ENCODE measurements around the gene RELN. TPM values are rescaled to one million over a fixed set of nuclear protein-coding genes. Genes with fewer than 3 reads are reported as not detected.
"Not testable (repeated sequence)": the region's sequence is repeated elsewhere in the genome, so short reads cannot be mapped to it uniquely, and the experiment has no call there.

The RELN gene
- total RNA-seq, 1 donor from 2014 or later: 17.5 TPM

GRCh38 chr7:103795107-103795506 lies 194.4 kb downstream of the RELN start:
- TF ChIP-seq, protein P1, sequence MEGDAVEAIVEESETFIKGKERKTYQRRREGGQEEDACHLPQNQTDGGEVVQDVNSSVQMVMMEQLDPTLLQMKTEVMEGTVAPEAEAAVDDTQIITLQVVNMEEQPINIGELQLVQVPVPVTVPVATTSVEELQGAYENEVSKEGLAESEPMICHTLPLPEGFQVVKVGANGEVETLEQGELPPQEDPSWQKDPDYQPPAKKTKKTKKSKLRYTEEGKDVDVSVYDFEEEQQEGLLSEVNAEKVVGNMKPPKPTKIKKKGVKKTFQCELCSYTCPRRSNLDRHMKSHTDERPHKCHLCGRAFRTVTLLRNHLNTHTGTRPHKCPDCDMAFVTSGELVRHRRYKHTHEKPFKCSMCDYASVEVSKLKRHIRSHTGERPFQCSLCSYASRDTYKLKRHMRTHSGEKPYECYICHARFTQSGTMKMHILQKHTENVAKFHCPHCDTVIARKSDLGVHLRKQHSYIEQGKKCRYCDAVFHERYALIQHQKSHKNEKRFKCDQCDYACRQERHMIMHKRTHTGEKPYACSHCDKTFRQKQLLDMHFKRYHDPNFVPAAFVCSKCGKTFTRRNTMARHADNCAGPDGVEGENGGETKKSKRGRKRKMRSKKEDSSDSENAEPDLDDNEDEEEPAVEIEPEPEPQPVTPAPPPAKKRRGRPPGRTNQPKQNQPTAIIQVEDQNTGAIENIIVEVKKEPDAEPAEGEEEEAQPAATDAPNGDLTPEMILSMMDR (conservative IDR thresholded peaks at IDR 0.05): no peak
- H3K27ac Mint-ChIP-seq: no peak overlapping the region
- H3K9me3 Mint-ChIP-seq: peaks cover 5% of the 10 kb centered on the region
- DNase-seq (ENCODE audit: extremely low spot score, unreplicated experiment): no peak
- no peaks in the 10 kb centered on the region for H3K36me3 Mint-ChIP-seq
- H3K27me3 Mint-ChIP-seq: peaks cover 5% of the 10 kb centered on the region
- no peaks in the 10 kb centered on the region for H3K4me1 Mint-ChIP-seq (ENCODE audit: unreplicated experiment)
- no peak overlapping the region for H3K4me3 Mint-ChIP-seq

- TF ChIP-seq, protein P1 (conservative IDR thresholded peaks at IDR 0.05): no peak
- no peaks in the 10 kb centered on the region for H3K36me3 Mint-ChIP-seq
- peaks cover 5% of the 10 kb centered on the region for H3K9me3 Mint-ChIP-seq
Observed at GRCh38 chr7:103794424-103794823, 195.0 kb downstream of the RELN start.

DNA sequence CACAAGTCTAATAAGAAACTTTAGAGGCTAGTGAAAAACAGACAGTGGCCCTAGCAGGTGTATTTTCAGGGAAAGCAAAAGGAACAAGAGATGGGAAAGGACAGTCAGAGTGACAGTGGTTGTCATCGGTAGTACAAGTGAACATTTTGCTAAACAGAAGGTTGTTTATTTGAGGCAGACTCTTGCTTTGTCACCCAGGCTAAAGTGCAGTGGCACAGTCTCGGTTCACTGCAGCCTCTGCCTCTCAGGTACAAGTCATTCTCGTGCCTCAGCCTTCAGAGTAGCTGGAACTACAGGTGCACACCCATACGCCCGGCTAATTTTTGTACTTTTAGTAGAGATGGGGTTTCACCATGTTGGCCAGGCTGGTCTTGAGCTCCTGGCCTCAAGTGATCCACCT lies 195.8 kb downstream of the RELN start:
- DNase-seq (ENCODE audit: extremely low spot score, unreplicated experiment): no peak
- Mint-ChIP-seq H3K36me3 (no peaks in the 10 kb centered on the region), H3K27ac (no peak overlapping the region), H3K27me3 (peaks cover 5% of the 10 kb centered on the region), H3K4me1 (ENCODE audit: unreplicated experiment) (no peaks in the 10 kb centered on the region), H3K9me3 (peaks cover 5% of the 10 kb centered on the region), H3K4me3 (no peak overlapping the region)
- TF ChIP-seq, protein P1 (conservative IDR thresholded peaks at IDR 0.05): no peak

More at GRCh38 chr7:103794424-103794823, 195.0 kb downstream of the RELN start:
- Mint-ChIP-seq H3K4me3 (no peak overlapping the region), H3K27me3 (peaks cover 5% of the 10 kb centered on the region), H3K4me1 (ENCODE audit: unreplicated experiment) (no peaks in the 10 kb centered on the region), H3K27ac (no peak overlapping the region)
- DNase-seq (ENCODE audit: extremely low spot score, unreplicated experiment): no peak

DNA sequence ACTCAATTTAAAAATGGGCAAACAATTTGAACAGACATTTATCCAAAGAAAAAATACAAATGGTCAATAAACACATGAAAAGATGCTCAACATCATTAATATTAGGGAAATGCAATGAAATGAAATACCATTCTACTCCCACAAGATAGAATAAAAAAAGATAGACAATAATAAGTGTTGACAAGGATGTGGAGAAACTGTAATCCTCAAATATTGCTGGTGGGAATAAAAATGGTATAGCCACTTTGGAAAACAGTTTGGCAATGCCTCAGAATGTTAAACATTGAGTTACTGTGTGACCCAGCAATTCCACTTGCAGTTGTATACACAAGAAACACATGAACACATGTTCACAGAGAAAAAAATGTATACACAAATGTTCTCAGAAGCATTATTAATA lies 197.6 kb downstream of the RELN start:
- DNase-seq (ENCODE audit: extremely low spot score, unreplicated experiment): no peak
- H3K27ac Mint-ChIP-seq: no peak overlapping the region
- TF ChIP-seq, protein P1 (conservative IDR thresholded peaks at IDR 0.05): no peak
- H3K4me3 Mint-ChIP-seq: no peak overlapping the region
- H3K27me3 Mint-ChIP-seq: peaks cover 9% of the 10 kb centered on the region
- H3K4me1 Mint-ChIP-seq (ENCODE audit: unreplicated experiment): no peaks in the 10 kb centered on the region
- H3K9me3 Mint-ChIP-seq: peaks cover 5% of the 10 kb centered on the region
- H3K36me3 Mint-ChIP-seq: no peaks in the 10 kb centered on the region

- not testable (repeated sequence) for H3K4me3 Mint-ChIP-seq, H3K27ac Mint-ChIP-seq, H3K9me3 Mint-ChIP-seq
Observed at GRCh38 chr7:103787041-103787440, 202.4 kb downstream of the RELN start.

GRCh38 chr7:103784646-103785286 lies 204.7 kb downstream of the RELN start:
- no peak overlapping the region for H3K4me3 Mint-ChIP-seq
- no peak overlapping the region for H3K27ac Mint-ChIP-seq
- no peaks in the 10 kb centered on the region for H3K36me3 Mint-ChIP-seq
- H3K4me1 Mint-ChIP-seq (ENCODE audit: unreplicated experiment): no peaks in the 10 kb centered on the region
- TF ChIP-seq, protein P1 (conservative IDR thresholded peaks at IDR 0.05): no peak
- DNase-seq (ENCODE audit: extremely low spot score, unreplicated experiment): no peak
- H3K9me3 Mint-ChIP-seq: no peaks in the 10 kb centered on the region
- H3K27me3 Mint-ChIP-seq: peaks cover 4% of the 10 kb centered on the region

More at GRCh38 chr7:103787041-103787440, 202.4 kb downstream of the RELN start:
- not testable (repeated sequence) for H3K36me3 Mint-ChIP-seq; DNase-seq (ENCODE audit: extremely low spot score, unreplicated experiment); H3K4me1 Mint-ChIP-seq (ENCODE audit: unreplicated experiment); H3K27me3 Mint-ChIP-seq

Data from type B pancreatic cell (in vitro differentiated cells).